ENCODE data around the gene NDUFA13.

- no peak for TF ChIP-seq EZH2phosphoT487 (IDR thresholded peaks at IDR 0.05; ENCODE audit: borderline replicate concordance, low read depth)
- no peak for TF ChIP-seq REST (IDR thresholded peaks at IDR 0.05; ENCODE audit: low read depth, low read length)
- no peak for TF ChIP-seq CTCF (IDR thresholded peaks at IDR 0.05)
- TF ChIP-seq ELF1 (IDR thresholded peaks at IDR 0.05), result no peak
- TF ChIP-seq RCOR1 (IDR thresholded peaks at IDR 0.05; ENCODE audit: low read length), result no peak
- TF ChIP-seq TCF12 (IDR thresholded peaks at IDR 0.05), result no peak
- no peak for TF ChIP-seq POLR2AphosphoS5 (IDR thresholded peaks at IDR 0.05; ENCODE audit: low read depth, low read length)
Observed at GRCh38 chr19:19541616-19542015, 25.6 kb downstream of the NDUFA13 start.

Measured in SK-N-SH (cell line).